Tibial artery (tissue), 4 donors: ENCODE results near the gene GSDMA.
"Not testable (repeated sequence)": the region's sequence is repeated elsewhere in the genome, so short reads cannot be mapped to it uniquely, and the experiment has no call there.

ENCODE experiments used
- DNase-seq, 2 donors: peaks; one replicate each; pipeline ENCODE4 v3.0.0-alpha.2; 2019
- H3K27ac ChIP-seq, 2 donors: fragments of 200-600 bp; sonication (generic) in 1 of 2; 1 replicate in 1 of 2; 2 replicates in 1 of 2; pipeline ENCODE4 v1.5.1; 2018 to 2019; ENCODE audit warnings: mild to moderate bottlenecking in 1 of 2
- H3K27me3 ChIP-seq, 2 donors: fragments of 200-600 bp; sonication (generic) in 1 of 2; one replicate each; pipeline versions ENCODE4 v1.5.1 to v1.6.0; 2016 to 2019
- H3K36me3 ChIP-seq, 3 donors: fragments of 200-600 bp; sonication (generic) in 2 of 3; one replicate each; pipeline ENCODE4 v1.5.1; 2016 to 2019; ENCODE audit warnings: mild to moderate bottlenecking in 2 of 3
- H3K4me1 ChIP-seq, 4 donors: fragments of 200-600 bp; sonication (generic) in 2 of 4; 1 replicate in 3 of 4; 2 replicates in 1 of 4; pipeline ENCODE4 v1.5.1; 2016 to 2019
- H3K4me3 ChIP-seq, 2 donors: fragments of 200-600 bp; sonication (generic) in 1 of 2; 1 replicate in 1 of 2; 2 replicates in 1 of 2; pipeline ENCODE4 v1.5.1; 2018 to 2019; ENCODE audit warnings: mild to moderate bottlenecking in 2 of 2
- H3K9me3 ChIP-seq, 3 donors: fragments of 200-600 bp; sonication (generic) in 1 of 3; one replicate each; pipeline ENCODE4 v1.5.1; 2016 to 2019
- intact Hi-C: fragments of 100-400 bp; cut with DNase I; formaldehyde crosslinking; loops from one replicate; pipeline ENCODE4 v1.15.0; 2023; ENCODE audit warnings: low total_unique reads
- TF ChIP-seq, protein P1 (sequence below), 2 experiments: fragments of 200-600 bp in 1 of 2; fragments of 450-650 bp in 1 of 2; IDR thresholded peaks; one replicate each; pipeline ENCODE4 v1.5.1; 2017 to 2019; ENCODE audit warnings: antibody characterized with exemption in 2 of 2, mild to moderate bottlenecking in 1 of 2, moderate library complexity in 1 of 2

GSDMA gene

DNA sequence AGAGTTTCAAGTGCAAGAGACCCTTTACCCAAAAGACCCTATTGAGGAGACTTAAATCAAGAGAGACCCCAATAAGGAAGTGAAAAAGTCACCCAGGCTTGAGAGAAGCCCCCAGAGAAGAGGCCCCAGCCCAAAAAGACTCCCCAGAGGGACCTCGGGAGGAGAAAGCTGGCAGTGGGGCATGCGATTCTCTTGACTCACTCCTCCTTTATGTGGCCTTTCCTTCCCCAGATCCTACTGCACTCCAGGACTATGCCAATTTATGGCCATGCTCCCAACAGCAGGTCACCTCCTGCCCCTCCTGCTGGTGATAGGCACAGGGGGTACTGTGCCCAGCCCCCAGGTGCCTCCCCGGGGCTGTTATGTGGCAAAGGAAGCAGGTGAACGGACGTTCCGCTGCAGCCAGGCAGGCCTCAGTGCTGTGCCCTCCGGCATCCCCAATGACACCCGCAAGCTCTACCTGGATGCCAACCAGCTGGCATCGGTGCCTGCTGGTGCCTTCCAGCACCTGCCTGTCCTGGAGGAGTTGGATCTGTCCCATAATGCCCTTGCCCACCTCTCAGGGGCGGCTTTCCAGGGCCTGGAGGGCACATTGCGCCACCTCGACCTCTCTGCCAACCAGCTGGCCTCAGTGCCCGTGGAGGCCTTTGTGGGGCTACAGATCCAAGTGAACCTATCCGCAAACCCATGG is 19.0 kb upstream of the GSDMA start:
- TF ChIP-seq, protein P1, sequence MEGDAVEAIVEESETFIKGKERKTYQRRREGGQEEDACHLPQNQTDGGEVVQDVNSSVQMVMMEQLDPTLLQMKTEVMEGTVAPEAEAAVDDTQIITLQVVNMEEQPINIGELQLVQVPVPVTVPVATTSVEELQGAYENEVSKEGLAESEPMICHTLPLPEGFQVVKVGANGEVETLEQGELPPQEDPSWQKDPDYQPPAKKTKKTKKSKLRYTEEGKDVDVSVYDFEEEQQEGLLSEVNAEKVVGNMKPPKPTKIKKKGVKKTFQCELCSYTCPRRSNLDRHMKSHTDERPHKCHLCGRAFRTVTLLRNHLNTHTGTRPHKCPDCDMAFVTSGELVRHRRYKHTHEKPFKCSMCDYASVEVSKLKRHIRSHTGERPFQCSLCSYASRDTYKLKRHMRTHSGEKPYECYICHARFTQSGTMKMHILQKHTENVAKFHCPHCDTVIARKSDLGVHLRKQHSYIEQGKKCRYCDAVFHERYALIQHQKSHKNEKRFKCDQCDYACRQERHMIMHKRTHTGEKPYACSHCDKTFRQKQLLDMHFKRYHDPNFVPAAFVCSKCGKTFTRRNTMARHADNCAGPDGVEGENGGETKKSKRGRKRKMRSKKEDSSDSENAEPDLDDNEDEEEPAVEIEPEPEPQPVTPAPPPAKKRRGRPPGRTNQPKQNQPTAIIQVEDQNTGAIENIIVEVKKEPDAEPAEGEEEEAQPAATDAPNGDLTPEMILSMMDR (IDR thresholded peaks at IDR 0.05) = no peak
- intact Hi-C loops = no loop called here
- Histone ChIP-seq H3K4me1 (peaks cover 0 to 4% (median 0%) of the 10 kb centered on the region in 4 donors), H3K4me3 (no peak overlapping the region), H3K27me3 (peaks cover 0 to 19% of the 10 kb centered on the region in 2 donors), H3K9me3 (no peaks in the 10 kb centered on the region), H3K36me3 (no peaks in the 10 kb centered on the region), H3K27ac (no peak overlapping the region)
- DNase-seq = no peak

DNA sequence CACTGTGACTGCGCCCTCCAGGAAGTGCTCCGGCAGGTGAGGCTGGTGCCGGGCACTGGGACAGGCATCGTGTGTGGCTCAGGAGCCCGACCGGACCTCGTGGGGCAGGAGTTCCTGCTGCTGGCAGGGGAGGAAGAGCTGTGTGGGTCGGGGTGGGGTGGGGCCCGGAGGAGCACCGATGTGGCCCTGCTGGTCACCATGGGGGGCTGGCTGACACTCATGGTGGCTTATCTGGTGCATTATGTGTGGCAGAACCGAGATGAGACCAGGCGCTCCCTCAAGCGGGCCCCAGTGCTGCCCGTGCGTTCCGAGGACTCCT is 18.5 kb upstream of the GSDMA start:
- intact Hi-C loops = no loop called here
- Histone ChIP-seq H3K27ac (no peak overlapping the region), H3K4me1 (peaks cover 0 to 4% (median 0%) of the 10 kb centered on the region in 4 donors), H3K4me3 (no peak overlapping the region), H3K9me3 (no peaks in the 10 kb centered on the region), H3K27me3 (peaks cover 0 to 19% of the 10 kb centered on the region in 2 donors), H3K36me3 (no peaks in the 10 kb centered on the region)
- no peak for DNase-seq
- TF ChIP-seq, protein P1 (IDR thresholded peaks at IDR 0.05) = no peak

GRCh38 chr17:39946551-39947330 is 16.1 kb upstream of the GSDMA start:
- intact Hi-C loops = no loop called here
- DNase-seq = no peak
- peaks cover 0 to 16% of the 10 kb centered on the region in 2 donors for H3K27me3 ChIP-seq

GRCh38 chr17:39948489-39948828 is 14.3 kb upstream of the GSDMA start:
- intact Hi-C loops, DNase-seq, H3K27ac ChIP-seq, H3K36me3 ChIP-seq, H3K27me3 ChIP-seq, H3K9me3 ChIP-seq, H3K4me3 ChIP-seq: not testable (repeated sequence)
- peaks cover 0 to 16% (median 9%) of the 10 kb centered on the region in 4 donors for H3K4me1 ChIP-seq

More at GRCh38 chr17:39946551-39947330, 16.1 kb upstream of the GSDMA start:
- Histone ChIP-seq H3K36me3 (no peaks in the 10 kb centered on the region), H3K9me3 (no peaks in the 10 kb centered on the region), H3K4me3 (no peak overlapping the region), H3K4me1 (peaks cover 0 to 8% (median 2%) of the 10 kb centered on the region in 4 donors), H3K27ac (no peak overlapping the region)
- TF ChIP-seq, protein P1 (IDR thresholded peaks at IDR 0.05) = no peak

DNA sequence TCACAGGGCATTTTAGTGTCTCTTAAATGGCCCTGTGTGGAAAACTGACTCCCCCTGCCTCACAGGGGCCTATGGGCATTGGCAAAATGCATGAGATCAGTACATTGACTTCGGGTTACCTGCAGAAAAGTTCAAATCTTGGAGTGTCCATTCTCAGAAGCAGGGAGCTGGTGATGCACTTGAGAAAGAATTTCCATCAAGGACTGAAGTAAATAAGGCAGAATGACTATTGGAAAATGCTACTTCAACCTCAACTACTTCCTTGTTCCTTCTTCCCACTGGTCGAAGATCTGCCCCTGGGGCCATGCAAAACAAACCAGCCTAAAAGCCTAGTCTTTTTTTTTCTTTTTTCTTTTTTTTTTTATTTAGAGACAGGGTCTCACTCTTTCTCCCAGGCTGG is 13.8 kb upstream of the GSDMA start:
- DNase-seq = no peak
- Histone ChIP-seq H3K9me3 (no peaks in the 10 kb centered on the region), H3K36me3 (no peaks in the 10 kb centered on the region), H3K27me3 (peaks cover 0 to 1% of the 10 kb centered on the region in 2 donors), H3K4me1 (peaks cover 0 to 16% (median 10%) of the 10 kb centered on the region in 4 donors), H3K4me3 (no peak overlapping the region), H3K27ac (no peak overlapping the region)
- intact Hi-C loops = no loop called here
- TF ChIP-seq, protein P1 (IDR thresholded peaks at IDR 0.05) = no peak

- H3K4me1 ChIP-seq = peaks cover 0 to 16% (median 8%) of the 10 kb centered on the region in 4 donors
- TF ChIP-seq, protein P1 (IDR thresholded peaks at IDR 0.05) = no peak
- no peak overlapping the region for H3K4me3 ChIP-seq
- intact Hi-C loops = no loop called here
- H3K27me3 ChIP-seq = no peaks in the 10 kb centered on the region
- H3K27ac ChIP-seq = no peak overlapping the region
- no peak for DNase-seq
- H3K36me3 ChIP-seq = no peaks in the 10 kb centered on the region
- no peaks in the 10 kb centered on the region for H3K9me3 ChIP-seq
These were observed 11.9 kb upstream of the GSDMA start for GRCh38 chr17:39950871-39951348.
